ENCODE data around the gene TMEM150A. TPM values are rescaled to one million over a fixed set of nuclear protein-coding genes. Genes with fewer than 3 reads are reported as not detected.

The TMEM150A gene
- total and polyA plus RNA-seq, 2 of the 13 experiments (the other 11 are each of a cell fraction or from before 2014, with no cell fraction given) = 30.1 to 70.4 TPM

DNA sequence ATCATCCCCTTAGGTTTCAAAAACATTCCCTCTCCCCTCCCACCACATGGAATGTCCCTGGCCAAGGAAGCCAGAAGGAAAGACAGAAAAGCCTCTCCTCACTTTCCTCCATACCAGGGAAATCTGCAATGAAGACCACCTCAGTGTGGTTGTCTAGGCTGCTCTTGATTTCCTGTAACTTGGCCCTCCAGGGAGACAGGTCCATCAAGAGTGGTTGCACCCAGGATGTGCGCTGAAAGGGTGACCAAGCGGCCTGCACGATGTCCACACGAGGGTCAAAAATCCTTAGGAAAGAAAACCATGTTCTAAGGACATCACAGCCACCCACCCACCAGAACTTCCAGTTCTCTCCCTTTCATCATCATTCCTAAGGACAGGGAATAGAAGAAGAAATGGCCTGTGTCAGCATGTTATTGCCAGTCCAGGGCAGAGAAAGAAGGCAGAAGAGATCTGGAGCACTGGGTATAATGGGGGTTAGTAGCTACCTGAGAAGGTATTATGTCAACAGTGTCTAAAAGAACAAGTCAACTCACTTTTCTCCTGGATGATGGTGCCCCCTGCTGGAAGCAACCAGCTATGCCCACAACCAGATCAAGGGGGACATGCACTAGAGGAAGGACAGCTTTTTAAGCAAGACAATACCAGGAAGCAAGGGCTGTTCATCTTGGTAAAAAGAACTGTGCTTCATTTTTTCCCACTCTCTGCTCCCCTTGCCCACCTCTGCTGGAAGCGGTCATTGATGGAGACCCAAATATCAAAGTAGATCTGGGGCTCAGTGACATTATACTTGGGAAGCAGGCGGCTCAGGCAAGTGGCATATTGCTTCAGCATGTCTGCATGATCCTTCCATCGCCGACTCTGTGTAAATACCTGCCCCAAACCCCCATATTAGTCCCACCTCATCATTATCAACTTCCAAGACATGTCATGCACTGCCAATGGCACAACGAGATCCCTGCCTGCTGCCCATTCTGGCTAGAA, 50.5 kb downstream of the TMEM150A start (continued):
- no peak for TF ChIP-seq MAX (IDR thresholded peaks at IDR 0.05)
- TF ChIP-seq ZNF281 (CRISPR knock-in tag; IDR thresholded peaks at IDR 0.05; ENCODE audit: borderline replicate concordance) = peak; percentile 33; the same call in 1 of the 2 replicates
- no peak for TF ChIP-seq SRSF9 (IDR thresholded peaks at IDR 0.05; ENCODE audit: borderline replicate concordance, insufficient read depth, low read depth, low read length, poor library complexity, severe bottlenecking)
- no peak for TF ChIP-seq ZNF556 (CRISPR knock-in tag; IDR thresholded peaks at IDR 0.05; ENCODE audit: borderline replicate concordance)
- no peak for TF ChIP-seq ZFP62 (CRISPR knock-in tag; IDR thresholded peaks at IDR 0.05)
- 0 out of 2 replicates have a peak, but pooled peaks have one; percentile 15 for TF ChIP-seq FOXP4 (CRISPR knock-in tag; IDR thresholded peaks at IDR 0.05)
- no peak for TF ChIP-seq ZBTB1 (CRISPR knock-in tag; IDR thresholded peaks at IDR 0.05; ENCODE audit: borderline replicate concordance)
- no peak for TF ChIP-seq ZNF138 (CRISPR knock-in tag; IDR thresholded peaks at IDR 0.05; ENCODE audit: low read depth)
- no peak for TF ChIP-seq IKZF1 (IDR thresholded peaks at IDR 0.05)
- no peak for TF ChIP-seq NKX3-1 (CRISPR knock-in tag; IDR thresholded peaks at IDR 0.05)
- TF ChIP-seq ZNF878 (CRISPR knock-in tag; IDR thresholded peaks at IDR 0.05) = no peak
- no peak for TF ChIP-seq ZNF724P (CRISPR knock-in tag; IDR thresholded peaks at IDR 0.05; ENCODE audit: borderline replicate concordance)
- no peak for TF ChIP-seq RFXANK (CRISPR knock-in tag; IDR thresholded peaks at IDR 0.05)
- no peak for TF ChIP-seq EEA1 (CRISPR knock-in tag; IDR thresholded peaks at IDR 0.05; ENCODE audit: borderline replicate concordance)
- TF ChIP-seq RBM39 (IDR thresholded peaks at IDR 0.05; ENCODE audit: low read depth, low read length, poor library complexity, severe bottlenecking) = no peak
- no peak for TF ChIP-seq ZNF576 (CRISPR knock-in tag; IDR thresholded peaks at IDR 0.05)
- peak; percentile 72 to 74 for TF ChIP-seq MAFK (conservative IDR thresholded peaks at IDR 0.05 in 1 of 2, IDR thresholded peaks at IDR 0.05 in 1 of 2; ENCODE audit: low read length in 2 of 2)
- no peak for TF ChIP-seq ZNF678 (CRISPR knock-in tag; IDR thresholded peaks at IDR 0.05)
- no peak for TF ChIP-seq SRSF4 (IDR thresholded peaks at IDR 0.05; ENCODE audit: low read depth, low read length, poor library complexity, severe bottlenecking)
- no peak for TF ChIP-seq PLRG1 (conservative IDR thresholded peaks at IDR 0.05)
- TF ChIP-seq RFX3 (CRISPR knock-in tag; IDR thresholded peaks at IDR 0.05) = no peak
- TF ChIP-seq PRPF4 (IDR thresholded peaks at IDR 0.05; ENCODE audit: low read depth, low read length, poor library complexity, severe bottlenecking) = no peak
- no peak for TF ChIP-seq ZNF367 (CRISPR knock-in tag; IDR thresholded peaks at IDR 0.05; ENCODE audit: borderline replicate concordance)
- peak; percentile 51; the same call in 1 of the 2 replicates for TF ChIP-seq SP4 (CRISPR knock-in tag; IDR thresholded peaks at IDR 0.05)
- no peak for TF ChIP-seq ZNF7 (CRISPR knock-in tag; IDR thresholded peaks at IDR 0.05)
